A673 (cell line): ENCODE results near the gene PIP4K2C.

Source experiments
- EZH2 ChIP-seq: fragments of 200-600 bp; sonication (generic); IDR thresholded peaks from 2 replicates; pipeline ENCODE4 v1.6.1; 2017; ENCODE audit warnings: borderline replicate concordance, low read depth, mild to moderate bottlenecking, mixed read lengths, antibody characterized with exemption, low read length; ENCODE audit not compliant: poor library complexity, severe bottlenecking
- TF ChIP-seq, protein P1 (sequence below): fragments of 300-800, 200-600 bp; sonication (generic); conservative IDR thresholded peaks from 2 replicates; pipeline ENCODE4 v1.5.1; 2017; ENCODE audit warnings: low read depth, mild to moderate bottlenecking, antibody characterized with exemption, low read length, moderate library complexity, mixed read lengths

DNA sequence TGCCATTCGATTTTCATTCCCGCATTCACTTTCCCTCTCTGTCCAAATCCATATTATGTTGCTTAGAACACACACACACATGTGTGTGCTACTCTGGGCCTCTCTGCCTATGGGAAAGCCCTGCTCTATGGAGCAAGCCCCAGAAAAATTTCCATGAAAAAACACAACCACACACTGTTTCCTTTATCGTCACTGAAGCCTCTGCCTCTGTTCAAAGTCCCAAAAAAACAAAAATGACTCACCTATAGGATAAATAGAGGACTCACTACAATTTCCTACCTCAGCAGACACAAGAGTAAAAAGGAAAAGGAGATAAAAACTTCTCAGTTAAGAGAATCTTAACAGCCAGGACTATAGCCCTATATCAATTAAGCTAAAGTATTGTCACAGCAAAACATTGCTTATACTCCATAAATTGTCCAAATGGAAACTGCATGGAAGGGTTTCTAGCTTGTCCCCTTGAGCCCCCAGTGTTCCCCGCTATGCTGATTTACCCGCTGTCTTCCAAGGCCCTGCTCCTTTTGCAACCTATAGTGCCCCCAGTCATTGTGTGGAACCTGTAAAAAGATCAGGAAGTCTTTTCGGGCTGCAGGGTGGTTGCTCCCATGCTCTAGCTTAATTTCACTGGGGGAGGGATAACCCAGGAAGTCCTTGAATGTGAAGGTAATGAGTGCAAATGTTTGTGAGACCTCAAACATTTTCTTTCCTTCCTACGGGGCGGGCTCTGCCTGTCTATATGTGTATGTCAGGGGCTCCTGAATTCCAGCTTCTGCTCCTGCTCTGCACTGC is 11.1 kb upstream of the PIP4K2C start:
- TF ChIP-seq, protein P1, sequence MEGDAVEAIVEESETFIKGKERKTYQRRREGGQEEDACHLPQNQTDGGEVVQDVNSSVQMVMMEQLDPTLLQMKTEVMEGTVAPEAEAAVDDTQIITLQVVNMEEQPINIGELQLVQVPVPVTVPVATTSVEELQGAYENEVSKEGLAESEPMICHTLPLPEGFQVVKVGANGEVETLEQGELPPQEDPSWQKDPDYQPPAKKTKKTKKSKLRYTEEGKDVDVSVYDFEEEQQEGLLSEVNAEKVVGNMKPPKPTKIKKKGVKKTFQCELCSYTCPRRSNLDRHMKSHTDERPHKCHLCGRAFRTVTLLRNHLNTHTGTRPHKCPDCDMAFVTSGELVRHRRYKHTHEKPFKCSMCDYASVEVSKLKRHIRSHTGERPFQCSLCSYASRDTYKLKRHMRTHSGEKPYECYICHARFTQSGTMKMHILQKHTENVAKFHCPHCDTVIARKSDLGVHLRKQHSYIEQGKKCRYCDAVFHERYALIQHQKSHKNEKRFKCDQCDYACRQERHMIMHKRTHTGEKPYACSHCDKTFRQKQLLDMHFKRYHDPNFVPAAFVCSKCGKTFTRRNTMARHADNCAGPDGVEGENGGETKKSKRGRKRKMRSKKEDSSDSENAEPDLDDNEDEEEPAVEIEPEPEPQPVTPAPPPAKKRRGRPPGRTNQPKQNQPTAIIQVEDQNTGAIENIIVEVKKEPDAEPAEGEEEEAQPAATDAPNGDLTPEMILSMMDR, result no peak
- TF ChIP-seq EZH2, result no peak
